ENCODE results near the gene KCNF1. TPM values are rescaled to one million over a fixed set of nuclear protein-coding genes. Genes with fewer than 3 reads are reported as not detected.

The KCNF1 gene
- total RNA-seq, 1 experiment from 2014 or later = 3.2 TPM

GRCh38 chr2:10897956-10898355 is 13.8 kb upstream of the KCNF1 start:
- Histone ChIP-seq H2BK120ac (ENCODE audit: low read depth, low read length, poor library complexity, severe bottlenecking) (no peak overlapping the region), H3K9me3 (ENCODE audit: control insufficient read depth, low read depth, low read length) (no peaks in the 10 kb centered on the region), H3K23me2 (ENCODE audit: insufficient read length, low read depth, low read length, poor library complexity, severe bottlenecking) (no peaks in the 10 kb centered on the region), H3K14ac (ENCODE audit: insufficient read depth, low read length) (no peak overlapping the region), H4K8ac (replicated peaks; ENCODE audit: insufficient read length, low read depth, low read length) (no peak overlapping the region), H2BK15ac (ENCODE audit: low read depth, low read length) (no peak overlapping the region), H4K91ac (ENCODE audit: insufficient read length, low read depth, low read length) (no peak overlapping the region), H3K27ac (ENCODE audit: insufficient read length, low read depth, low read length) (no peak overlapping the region), H3K79me2 (ENCODE audit: insufficient read depth, low read length) (no peaks in the 10 kb centered on the region), H2BK12ac (ENCODE audit: insufficient read length, low read depth, low read length) (no peak overlapping the region), H3K4me1 (ENCODE audit: insufficient read depth, low read length) (no peaks in the 10 kb centered on the region), H3K9ac (ENCODE audit: extremely low read depth, insufficient read length, low read length) (no peak overlapping the region), H4K5ac (ENCODE audit: insufficient read length, low read depth, low read length) (no peak overlapping the region), H3K4me2 (ENCODE audit: insufficient read depth, insufficient read length, low read length) (no peak overlapping the region), H3K4ac (ENCODE audit: low read depth, low read length) (no peak overlapping the region), H3K79me1 (ENCODE audit: insufficient read depth, low read depth, low read length, poor library complexity, severe bottlenecking) (no peaks in the 10 kb centered on the region), H2AK5ac (ENCODE audit: insufficient read length, low read length) (no peak overlapping the region), H3T11ph (ENCODE audit: low read length) (no peak overlapping the region), H4K20me1 (ENCODE audit: control insufficient read depth, insufficient read depth, insufficient read length) (no peaks in the 10 kb centered on the region), H3K56ac (ENCODE audit: insufficient read length, low read depth, low read length) (no peak overlapping the region), H3K27me3 (ENCODE audit: insufficient read depth, low read length) (no peaks in the 10 kb centered on the region), H2AFZ (ENCODE audit: low read length) (no peak overlapping the region), H2BK20ac (ENCODE audit: low read depth, low read length, poor library complexity, severe bottlenecking) (no peak overlapping the region), H3K18ac (ENCODE audit: insufficient read length, low read depth, low read length) (no peak overlapping the region), H2BK5ac (ENCODE audit: insufficient read length, low read length) (no peak overlapping the region), H3K23ac (ENCODE audit: insufficient read length, low read depth, low read length) (no peak overlapping the region)
- H3K27me3 Mint-ChIP-seq (ENCODE audit: low read depth) = no peaks in the 10 kb centered on the region; the same call in none of the 2 replicates
- H3K4me3 Mint-ChIP-seq = no peak overlapping the region
- DNase-seq = no peak
- H3K27ac Mint-ChIP-seq = no peak overlapping the region
- WGBS (ENCODE audit: extremely low coverage, insufficient read length, low lambda C conversion rate) = no CpG with 5 or more reads among the region's 4 CpGs
- peaks cover 0 to under 1% (median 0%) of the 10 kb centered on the region in 3 experiments; a peak in 1 of 7 replicates for H3K36me3 Mint-ChIP-seq (ENCODE audit: insufficient read depth in 1 of 3, low read depth in 3 of 3)
- peaks cover 1 to 4% of the 10 kb centered on the region in 2 experiments; a peak in 4 of 5 replicates for H3K9me3 Mint-ChIP-seq
- no peak for TF ChIP-seq CTCF (conservative IDR thresholded peaks at IDR 0.05)
- H3K4me1 Mint-ChIP-seq = peaks cover 23 to 24% of the 10 kb centered on the region in 2 experiments

Data from H9 (cell line).